HepG2 (cell line): ENCODE data around the gene SLC7A8. TPM values are rescaled to one million over a fixed set of nuclear protein-coding genes. Genes with fewer than 3 reads are reported as not detected.

Source experiments
- ATAC-seq: fragments of 200-7000 bp; cut with Tn5 transposase; 3 replicates; pipeline ENCODE4 v1.9.1; 2020; ENCODE audit warnings: mild to moderate bottlenecking, moderate library complexity
- BruUV-seq: library from RNA; stranded (reverse); fragments of 400-500 nt; replicated peaks from 2 replicates; lab custom pipeline; 2021; lab: Mats Ljungman, UMichigan
- CTCF ChIA-PET: fragments of 300-600 bp; formaldehyde crosslinking; extraction: SDS; loops from one replicate; lab custom pipeline; 2021; ENCODE audit warnings: low total read pairs, inconsistent platforms, low intra/inter-chr PET ratio; lab: Yijun Ruan, JAX
- POLR2A ChIA-PET: fragments of 350-600 bp; sonication (Branson Sonifier 250); formaldehyde crosslinking; loops from one replicate; lab custom pipeline; 2020; ENCODE audit warnings: antibody characterized with exemption, inconsistent platforms; lab: Yijun Ruan, JAX
- DNase-seq: peaks from one replicate; pipeline ENCODE4 v3.0.0-alpha.2; 2015; ENCODE audit warnings: low spot score
- FAIRE-seq: peaks from 3 replicates; lab custom pipeline; 2011; peaks lifted over from hg19 to GRCh38; lab: Jason Lieb, UNC
- H2AFZ ChIP-seq: one replicate; pipeline ENCODE4 v1.6.1; 2011; ENCODE audit warnings: low read length, inconsistent platforms
- H3K27ac ChIP-seq: fragments of 300-600 bp; 3 replicates; pipeline ENCODE4 v1.8.0; 2011; ENCODE audit warnings: mixed run types, mild to moderate bottlenecking, mixed read lengths, low read length, inconsistent platforms; ENCODE audit not compliant: insufficient read depth; ENCODE audit errors: extremely low read length
- H3K27me3 ChIP-seq, 2 experiments: fragments of 200-600 bp in 1 of 2; 2 replicates in 1 of 2; 3 replicates in 1 of 2; pipeline versions ENCODE4 v1.6.0 to v1.8.0; 2011; ENCODE audit warnings: low read length in 2 of 2, mild to moderate bottlenecking in 2 of 2, moderate library complexity in 2 of 2, inconsistent platforms in 1 of 2; ENCODE audit not compliant: insufficient read depth in 2 of 2, control insufficient read depth in 1 of 2
- H3K36me3 ChIP-seq, 2 experiments: fragments of 200-600 bp in 1 of 2; replicated peaks in 1 of 2; 2 replicates in 1 of 2; 3 replicates in 1 of 2; pipeline versions ENCODE4 v1.5.1 to v1.8.0; 2011; ENCODE audit warnings: low read length in 2 of 2, inconsistent platforms in 1 of 2; ENCODE audit not compliant: insufficient read depth in 2 of 2, control insufficient read depth in 1 of 2
- H3K4me1 ChIP-seq: 2 replicates; pipeline ENCODE4 v1.5.1; 2012; ENCODE audit warnings: low read length, inconsistent platforms; ENCODE audit not compliant: insufficient read depth
- H3K4me2 ChIP-seq: 2 replicates; pipeline ENCODE4 v1.6.0; 2011; ENCODE audit warnings: low read depth, low read length, inconsistent platforms
- H3K4me3 ChIP-seq, 3 experiments: fragments of 200-600 bp in 1 of 3; sonication (generic), shearing (Covaris generic) in 1 of 3; replicated peaks in 1 of 3; 2 replicates each; pipeline ENCODE4 v1.5.1; 2011 to 2016; ENCODE audit warnings: low read length in 3 of 3, inconsistent platforms in 2 of 3, low read depth in 2 of 3, mild to moderate bottlenecking in 2 of 3, control low read depth in 1 of 3, mixed read lengths in 1 of 3; ENCODE audit not compliant: insufficient read depth in 1 of 3
- H3K79me2 ChIP-seq: one replicate; pipeline ENCODE4 v1.6.1; 2011; ENCODE audit warnings: low read length, inconsistent platforms; ENCODE audit not compliant: insufficient read depth
- H3K9ac ChIP-seq: 2 replicates; pipeline ENCODE4 v1.6.0; 2011; ENCODE audit warnings: mild to moderate bottlenecking, low read depth, low read length, inconsistent platforms; ENCODE audit not compliant: insufficient read depth
- H3K9me3 ChIP-seq: 2 replicates; pipeline ENCODE4 v1.5.1; 2012; ENCODE audit warnings: mild to moderate bottlenecking, low read length
- H4K20me1 ChIP-seq: 2 replicates; pipeline ENCODE4 v1.6.0; 2011; ENCODE audit warnings: inconsistent platforms, mild to moderate bottlenecking, low read length, moderate library complexity; ENCODE audit not compliant: insufficient read depth
- GZF1 ChIP-seq: sonication (generic); formaldehyde crosslinking; IDR thresholded peaks from 2 replicates; pipeline ENCODE4 v1.5.1; 2020; ENCODE audit warnings: mild to moderate bottlenecking, missing genetic modification reagents
- HDAC1 ChIP-seq: sonication (generic); formaldehyde crosslinking; IDR thresholded peaks from 2 replicates; pipeline ENCODE4 v1.5.1; 2020; ENCODE audit warnings: mild to moderate bottlenecking, missing genetic modification reagents
- NFKB2 ChIP-seq: sonication (generic); formaldehyde crosslinking; IDR thresholded peaks from 2 replicates; pipeline ENCODE4 v1.4.0; 2020; ENCODE audit warnings: missing genetic modification reagents, borderline replicate concordance
- SNAPC2 ChIP-seq: sonication (generic); formaldehyde crosslinking; IDR thresholded peaks from 2 replicates; pipeline ENCODE4 v1.8.1; 2022; ENCODE audit warnings: mild to moderate bottlenecking, missing genetic modification reagents
- SOX6 ChIP-seq, 2 experiments: fragments of 450-650 bp in 1 of 2; sonication (generic) in 1 of 2; formaldehyde crosslinking in 1 of 2; IDR thresholded peaks; 2 replicates each; pipeline versions ENCODE4 v1.4.0 to v1.6.1; 2017 to 2020; ENCODE audit warnings: antibody characterized with exemption in 1 of 2, mild to moderate bottlenecking in 1 of 2, missing genetic modification reagents in 1 of 2
- TBX2 ChIP-seq: sonication (generic); formaldehyde crosslinking; IDR thresholded peaks from 2 replicates; pipeline ENCODE4 v1.5.0; 2020; ENCODE audit warnings: missing genetic modification reagents, mild to moderate bottlenecking, borderline replicate concordance
- YEATS4 ChIP-seq: sonication (generic); formaldehyde crosslinking; IDR thresholded peaks from 2 replicates; pipeline ENCODE4 v1.4.0; 2020; ENCODE audit warnings: missing genetic modification reagents, borderline replicate concordance
- ZNF121 ChIP-seq: sonication (generic); formaldehyde crosslinking; IDR thresholded peaks from 2 replicates; pipeline ENCODE4 v1.5.0; 2020; ENCODE audit warnings: mild to moderate bottlenecking, missing genetic modification reagents
- ZNF253 ChIP-seq: sonication (generic); formaldehyde crosslinking; IDR thresholded peaks from 2 replicates; pipeline ENCODE4 v1.8.0; 2022; ENCODE audit warnings: mild to moderate bottlenecking, missing genetic modification reagents, borderline replicate concordance
- ZNF530 ChIP-seq: sonication (generic); formaldehyde crosslinking; IDR thresholded peaks from 2 replicates; pipeline ENCODE4 v1.5.0; 2020; ENCODE audit warnings: low read depth, mild to moderate bottlenecking, missing genetic modification reagents
- ZNF543 ChIP-seq: sonication (generic); formaldehyde crosslinking; IDR thresholded peaks from 2 replicates; pipeline ENCODE4 v1.4.0; 2020; ENCODE audit warnings: mild to moderate bottlenecking, missing genetic modification reagents
- ZNF644 ChIP-seq: IDR thresholded peaks from 2 replicates; pipeline ENCODE4 v1.6.1; 2016; ENCODE audit warnings: low read depth
- ZNF776 ChIP-seq: sonication (generic); formaldehyde crosslinking; IDR thresholded peaks from 2 replicates; pipeline ENCODE4 v1.4.0; 2020; ENCODE audit warnings: mild to moderate bottlenecking, missing genetic modification reagents
- ZNF788 ChIP-seq: sonication (generic); formaldehyde crosslinking; IDR thresholded peaks from 2 replicates; pipeline ENCODE4 v1.5.0; 2020; ENCODE audit warnings: mild to moderate bottlenecking, missing genetic modification reagents, borderline replicate concordance
- ZNF790 ChIP-seq: sonication (generic); formaldehyde crosslinking; IDR thresholded peaks from 2 replicates; pipeline ENCODE4 v1.8.0; 2022; ENCODE audit warnings: missing genetic modification reagents, mild to moderate bottlenecking, borderline replicate concordance
- WGBS: methylation state at CpG from one replicate; pipeline ENCODE4 v1.1.6; 2017; ENCODE audit warnings: low lambda C conversion rate; 5-methylcytosine and 5-hydroxymethylcytosine counted together
- in situ Hi-C: cut with HindIII; loops from 2 replicates; pipeline ENCODE4 v1.10.0; 2017; ENCODE audit warnings: low pct_unique_long_range_greater_than_20kb; ENCODE audit not compliant: extremely low pct_ligation_motif_present
- intact Hi-C: fragments of 100-400 bp; cut with micrococcal nuclease; formaldehyde crosslinking; loops from one replicate; pipeline ENCODE4 v1.10.0; 2022; ENCODE audit not compliant: unreplicated experiment
- polyA plus RNA-seq, 8 experiments: library from polyadenylated mRNA; depleted of rRNA in 3 of 8; stranded (reverse) in 7 of 8; unstranded in 1 of 8; fragments of >200 nt; fragmentation: Illumina TruSeq in 4 of 8; extraction: Trizol in 4 of 8; gene quantifications; 2 replicates each; pipeline versions ENCODE4 v1.2.1 to v1.2.3, GENCODE V29; 2011 to 2016; ENCODE audit warnings: low read depth in 4 of 8, missing spikeins in 1 of 8, mixed read lengths in 1 of 8; ENCODE audit not compliant: insufficient read depth in 1 of 8
- total RNA-seq, 5 experiments: library from RNA; depleted of rRNA; stranded (reverse); fragments of >200 nt; fragmentation: Illumina TruSeq; extraction: Trizol; gene quantifications; 2 replicates each; pipeline ENCODE4 v1.2.3, GENCODE V29; 2016; ENCODE audit warnings: low read depth in 1 of 5
- TF ChIP-seq, protein P1 (sequence below): sonication (generic); formaldehyde crosslinking; IDR thresholded peaks from 2 replicates; pipeline ENCODE4 v1.4.0; 2020; ENCODE audit warnings: low read depth, missing genetic modification reagents
- TF ChIP-seq, protein P2 (sequence below): IDR thresholded peaks from 2 replicates; pipeline ENCODE4 v1.6.1; 2016; ENCODE audit warnings: low read depth
- TF ChIP-seq, protein P3 (sequence below): sonication (generic); IDR thresholded peaks from 2 replicates; pipeline ENCODE4 v1.6.1; 2016; ENCODE audit warnings: low read depth, borderline replicate concordance

The SLC7A8 gene
- total and polyA plus RNA-seq, 2 of the 13 experiments (the other 11 are each of a cell fraction or from before 2014, with no cell fraction given): 0.25 TPM; not detected in 1

DNA sequence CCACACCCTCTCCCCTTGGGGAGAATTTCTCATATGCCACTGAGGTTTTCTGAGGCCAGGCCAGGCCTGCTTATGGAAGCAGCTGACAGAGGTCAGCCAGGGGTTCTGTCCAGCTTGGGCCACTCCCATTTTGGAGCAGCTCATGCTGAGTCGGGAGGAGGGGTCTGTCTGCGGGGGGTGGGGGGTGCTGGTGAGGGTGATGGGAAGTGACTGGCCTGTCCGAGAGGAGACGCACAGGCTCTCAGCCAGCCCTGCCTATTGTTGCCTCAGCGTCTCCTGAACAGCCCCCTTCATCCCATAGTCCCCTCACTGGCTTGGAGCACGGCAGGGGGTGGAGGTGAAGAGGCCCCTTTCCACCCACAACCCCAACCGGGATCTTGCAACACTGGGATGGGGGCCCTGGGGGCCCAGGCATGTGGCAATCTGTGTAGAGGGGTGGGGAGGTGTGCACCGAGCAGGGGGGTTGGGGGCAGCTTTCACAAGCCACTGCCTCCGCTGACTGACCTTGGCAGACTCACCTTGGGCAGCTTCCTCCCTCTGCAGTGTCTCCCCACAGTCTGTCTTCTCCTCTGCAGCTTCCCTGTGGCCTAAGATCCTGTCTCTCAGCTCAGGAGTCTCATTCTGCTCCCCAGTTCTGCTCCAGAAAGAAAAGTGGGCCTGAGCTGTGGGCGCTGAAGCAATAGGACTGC lies 69.9 kb downstream of the SLC7A8 start:
- H3K9me3 ChIP-seq: no peaks in the 10 kb centered on the region
- peaks cover 48 to 89% of the 10 kb centered on the region in 2 experiments for H3K27me3 ChIP-seq
- FAIRE-seq (no peak), ATAC-seq (peak; percentile 16), DNase-seq (no peak)
- POLR2A ChIA-PET: interaction anchor here (1.0 to 6.6 kb wide), 5 partner anchors 16 to 208 kb away, joined by 3 to 66 read pairs (median 3); partner anchors contain the start of genes ACIN1, C14orf119 and PABPN1
- CTCF ChIA-PET: interaction anchor here (1.0 kb wide), 1 partner anchor 73 kb away, joined by 4 read pairs; no protein-coding TSS in a partner anchor
- no peaks in the 10 kb centered on the region for H4K20me1 ChIP-seq
- 3% methylated on average over 10 of the region's 10 CpGs for WGBS
- no peaks in the 10 kb centered on the region for H3K36me3 ChIP-seq
- no TSS peak for BruUV-seq
- H2AFZ ChIP-seq: peak overlapping the region; percentile 59
- H3K9ac ChIP-seq: no peak overlapping the region
- intact Hi-C loops (no loop called here), in situ Hi-C loops (no loop called here)
- H3K27ac ChIP-seq: no peak overlapping the region
- peak overlapping the region; percentile 64 for H3K4me2 ChIP-seq
- no peaks in the 10 kb centered on the region for H3K79me2 ChIP-seq
- peak overlapping the region; percentile 4 to 42 (median 7); a peak in 2 of 6 replicates for H3K4me3 ChIP-seq
- H3K4me1 ChIP-seq: peaks cover 33% of the 10 kb centered on the region
- no peak for TF ChIP-seq GZF1
- no peak for TF ChIP-seq ZNF121 (CRISPR knock-in tag)
- no peak for TF ChIP-seq ZNF790 (CRISPR knock-in tag)
- no peak for TF ChIP-seq ZNF776 (CRISPR knock-in tag)
- TF ChIP-seq NFKB2 (CRISPR knock-in tag): peak; percentile 34; the same call in 1 of the 2 replicates
- 0 out of 2 replicates have a peak, but pooled peaks have one; percentile 29 for TF ChIP-seq TBX2 (CRISPR knock-in tag)
- 0 out of 2 replicates have a peak, but pooled peaks have one; percentile 9 for TF ChIP-seq ZNF788 (CRISPR knock-in tag)
- TF ChIP-seq ZNF253 (CRISPR knock-in tag): 0 out of 2 replicates have a peak, but pooled peaks have one; percentile 30
- TF ChIP-seq, protein P1, sequence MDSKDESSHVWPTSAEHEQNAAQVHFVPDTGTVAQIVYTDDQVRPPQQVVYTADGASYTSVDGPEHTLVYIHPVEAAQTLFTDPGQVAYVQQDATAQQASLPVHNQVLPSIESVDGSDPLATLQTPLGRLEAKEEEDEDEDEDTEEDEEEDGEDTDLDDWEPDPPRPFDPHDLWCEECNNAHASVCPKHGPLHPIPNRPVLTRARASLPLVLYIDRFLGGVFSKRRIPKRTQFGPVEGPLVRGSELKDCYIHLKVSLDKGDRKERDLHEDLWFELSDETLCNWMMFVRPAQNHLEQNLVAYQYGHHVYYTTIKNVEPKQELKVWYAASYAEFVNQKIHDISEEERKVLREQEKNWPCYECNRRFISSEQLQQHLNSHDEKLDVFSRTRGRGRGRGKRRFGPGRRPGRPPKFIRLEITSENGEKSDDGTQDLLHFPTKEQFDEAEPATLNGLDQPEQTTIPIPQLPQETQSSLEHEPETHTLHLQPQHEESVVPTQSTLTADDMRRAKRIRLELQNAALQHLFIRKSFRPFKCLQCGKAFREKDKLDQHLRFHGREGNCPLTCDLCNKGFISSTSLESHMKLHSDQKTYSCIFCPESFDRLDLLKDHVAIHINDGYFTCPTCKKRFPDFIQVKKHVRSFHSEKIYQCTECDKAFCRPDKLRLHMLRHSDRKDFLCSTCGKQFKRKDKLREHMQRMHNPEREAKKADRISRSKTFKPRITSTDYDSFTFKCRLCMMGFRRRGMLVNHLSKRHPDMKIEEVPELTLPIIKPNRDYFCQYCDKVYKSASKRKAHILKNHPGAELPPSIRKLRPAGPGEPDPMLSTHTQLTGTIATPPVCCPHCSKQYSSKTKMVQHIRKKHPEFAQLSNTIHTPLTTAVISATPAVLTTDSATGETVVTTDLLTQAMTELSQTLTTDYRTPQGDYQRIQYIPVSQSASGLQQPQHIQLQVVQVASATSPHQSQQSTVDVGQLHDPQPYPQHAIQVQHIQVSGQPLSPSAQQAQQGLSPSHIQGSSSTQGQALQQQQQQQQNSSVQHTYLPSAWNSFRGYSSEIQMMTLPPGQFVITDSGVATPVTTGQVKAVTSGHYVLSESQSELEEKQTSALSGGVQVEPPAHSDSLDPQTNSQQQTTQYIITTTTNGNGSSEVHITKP (CRISPR knock-in tag): 0 out of 2 replicates have a peak, but pooled peaks have one; percentile 9
- TF ChIP-seq ZNF530 (CRISPR knock-in tag): no peak
- TF ChIP-seq SNAPC2 (CRISPR knock-in tag): no peak
- no peak for TF ChIP-seq YEATS4
- no peak for TF ChIP-seq ZNF543 (CRISPR knock-in tag)
- TF ChIP-seq ZNF644 (CRISPR knock-in tag): no peak
- TF ChIP-seq, protein P2, sequence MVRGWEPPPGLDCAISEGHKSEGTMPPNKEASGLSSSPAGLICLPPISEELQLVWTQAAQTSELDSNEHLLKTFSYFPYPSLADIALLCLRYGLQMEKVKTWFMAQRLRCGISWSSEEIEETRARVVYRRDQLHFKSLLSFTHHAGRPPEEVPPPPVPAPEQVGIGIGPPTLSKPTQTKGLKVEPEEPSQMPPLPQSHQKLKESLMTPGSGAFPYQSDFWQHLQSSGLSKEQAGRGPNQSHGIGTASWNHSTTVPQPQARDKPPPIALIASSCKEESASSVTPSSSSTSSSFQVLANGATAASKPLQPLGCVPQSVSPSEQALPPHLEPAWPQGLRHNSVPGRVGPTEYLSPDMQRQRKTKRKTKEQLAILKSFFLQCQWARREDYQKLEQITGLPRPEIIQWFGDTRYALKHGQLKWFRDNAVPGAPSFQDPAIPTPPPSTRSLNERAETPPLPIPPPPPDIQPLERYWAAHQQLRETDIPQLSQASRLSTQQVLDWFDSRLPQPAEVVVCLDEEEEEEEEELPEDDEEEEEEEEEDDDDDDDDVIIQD (CRISPR knock-in tag): no peak
- TF ChIP-seq SOX6 (IDR thresholded peaks at IDR 0.05): no peak
- TF ChIP-seq SOX6 (CRISPR knock-in tag; IDR thresholded peaks at IDR 0.05): peak; percentile 39; the same call in 1 of the 2 replicates
- TF ChIP-seq HDAC1: no peak
- TF ChIP-seq, protein P3, sequence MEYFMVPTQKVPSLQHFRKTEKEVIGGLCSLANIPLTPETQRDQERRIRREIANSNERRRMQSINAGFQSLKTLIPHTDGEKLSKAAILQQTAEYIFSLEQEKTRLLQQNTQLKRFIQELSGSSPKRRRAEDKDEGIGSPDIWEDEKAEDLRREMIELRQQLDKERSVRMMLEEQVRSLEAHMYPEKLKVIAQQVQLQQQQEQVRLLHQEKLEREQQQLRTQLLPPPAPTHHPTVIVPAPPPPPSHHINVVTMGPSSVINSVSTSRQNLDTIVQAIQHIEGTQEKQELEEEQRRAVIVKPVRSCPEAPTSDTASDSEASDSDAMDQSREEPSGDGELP: no peak; the same call in 1 of the 2 replicates
